ENCODE data around the gene LCMT1.

DNA sequence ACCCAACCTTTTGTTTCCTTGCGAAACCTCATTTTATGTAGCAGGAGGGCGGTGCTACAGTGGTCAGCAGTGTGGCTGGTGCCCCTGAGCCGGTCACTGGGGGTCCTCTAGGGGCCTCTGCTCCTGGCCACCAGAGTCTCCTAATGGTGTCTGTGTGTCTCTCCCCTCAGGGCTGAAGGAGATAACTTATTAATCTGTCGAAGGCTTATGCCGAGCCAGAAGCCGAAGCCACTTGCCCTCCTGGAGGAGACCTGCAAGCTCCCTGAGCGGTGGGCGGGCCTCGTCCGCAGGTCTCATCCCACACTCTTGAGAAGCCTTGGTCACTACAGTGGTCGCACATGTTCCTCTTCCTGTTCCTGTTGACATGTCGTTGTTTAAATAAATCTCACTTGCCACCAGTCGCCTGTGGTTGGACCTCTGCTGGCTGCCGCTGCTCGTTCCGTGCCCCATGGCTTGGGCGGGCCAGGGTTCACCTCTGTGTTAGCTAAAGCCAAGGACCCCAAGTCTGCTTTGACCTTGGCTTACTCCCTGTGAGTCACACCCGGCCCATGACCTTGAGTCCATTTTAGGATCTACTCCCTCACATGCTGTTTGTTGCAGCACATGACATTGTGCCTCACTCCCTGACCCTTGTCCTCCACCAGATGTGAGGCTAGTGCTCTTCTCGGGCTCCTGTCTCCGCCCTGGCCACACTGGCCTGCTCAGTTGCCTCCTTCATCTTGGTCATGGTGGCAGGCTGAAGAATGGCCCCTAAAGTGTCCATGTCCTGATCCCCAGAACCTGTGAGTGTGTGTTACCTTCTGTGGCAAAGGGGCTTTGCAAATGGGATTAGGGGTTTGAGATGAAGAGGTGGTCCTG lies 66.5 kb downstream of the LCMT1 start:
- no peak for TF ChIP-seq SIN3A (IDR thresholded peaks at IDR 0.05; ENCODE audit: borderline replicate concordance, insufficient read depth, low read depth, low read length)
- TF ChIP-seq, protein P1, sequence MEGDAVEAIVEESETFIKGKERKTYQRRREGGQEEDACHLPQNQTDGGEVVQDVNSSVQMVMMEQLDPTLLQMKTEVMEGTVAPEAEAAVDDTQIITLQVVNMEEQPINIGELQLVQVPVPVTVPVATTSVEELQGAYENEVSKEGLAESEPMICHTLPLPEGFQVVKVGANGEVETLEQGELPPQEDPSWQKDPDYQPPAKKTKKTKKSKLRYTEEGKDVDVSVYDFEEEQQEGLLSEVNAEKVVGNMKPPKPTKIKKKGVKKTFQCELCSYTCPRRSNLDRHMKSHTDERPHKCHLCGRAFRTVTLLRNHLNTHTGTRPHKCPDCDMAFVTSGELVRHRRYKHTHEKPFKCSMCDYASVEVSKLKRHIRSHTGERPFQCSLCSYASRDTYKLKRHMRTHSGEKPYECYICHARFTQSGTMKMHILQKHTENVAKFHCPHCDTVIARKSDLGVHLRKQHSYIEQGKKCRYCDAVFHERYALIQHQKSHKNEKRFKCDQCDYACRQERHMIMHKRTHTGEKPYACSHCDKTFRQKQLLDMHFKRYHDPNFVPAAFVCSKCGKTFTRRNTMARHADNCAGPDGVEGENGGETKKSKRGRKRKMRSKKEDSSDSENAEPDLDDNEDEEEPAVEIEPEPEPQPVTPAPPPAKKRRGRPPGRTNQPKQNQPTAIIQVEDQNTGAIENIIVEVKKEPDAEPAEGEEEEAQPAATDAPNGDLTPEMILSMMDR (IDR thresholded peaks at IDR 0.05), result no peak
- no peak for TF ChIP-seq POLR2AphosphoS5 (IDR thresholded peaks at IDR 0.05; ENCODE audit: low read depth, low read length)
- TF ChIP-seq, protein P2, sequence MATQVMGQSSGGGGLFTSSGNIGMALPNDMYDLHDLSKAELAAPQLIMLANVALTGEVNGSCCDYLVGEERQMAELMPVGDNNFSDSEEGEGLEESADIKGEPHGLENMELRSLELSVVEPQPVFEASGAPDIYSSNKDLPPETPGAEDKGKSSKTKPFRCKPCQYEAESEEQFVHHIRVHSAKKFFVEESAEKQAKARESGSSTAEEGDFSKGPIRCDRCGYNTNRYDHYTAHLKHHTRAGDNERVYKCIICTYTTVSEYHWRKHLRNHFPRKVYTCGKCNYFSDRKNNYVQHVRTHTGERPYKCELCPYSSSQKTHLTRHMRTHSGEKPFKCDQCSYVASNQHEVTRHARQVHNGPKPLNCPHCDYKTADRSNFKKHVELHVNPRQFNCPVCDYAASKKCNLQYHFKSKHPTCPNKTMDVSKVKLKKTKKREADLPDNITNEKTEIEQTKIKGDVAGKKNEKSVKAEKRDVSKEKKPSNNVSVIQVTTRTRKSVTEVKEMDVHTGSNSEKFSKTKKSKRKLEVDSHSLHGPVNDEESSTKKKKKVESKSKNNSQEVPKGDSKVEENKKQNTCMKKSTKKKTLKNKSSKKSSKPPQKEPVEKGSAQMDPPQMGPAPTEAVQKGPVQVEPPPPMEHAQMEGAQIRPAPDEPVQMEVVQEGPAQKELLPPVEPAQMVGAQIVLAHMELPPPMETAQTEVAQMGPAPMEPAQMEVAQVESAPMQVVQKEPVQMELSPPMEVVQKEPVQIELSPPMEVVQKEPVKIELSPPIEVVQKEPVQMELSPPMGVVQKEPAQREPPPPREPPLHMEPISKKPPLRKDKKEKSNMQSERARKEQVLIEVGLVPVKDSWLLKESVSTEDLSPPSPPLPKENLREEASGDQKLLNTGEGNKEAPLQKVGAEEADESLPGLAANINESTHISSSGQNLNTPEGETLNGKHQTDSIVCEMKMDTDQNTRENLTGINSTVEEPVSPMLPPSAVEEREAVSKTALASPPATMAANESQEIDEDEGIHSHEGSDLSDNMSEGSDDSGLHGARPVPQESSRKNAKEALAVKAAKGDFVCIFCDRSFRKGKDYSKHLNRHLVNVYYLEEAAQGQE (IDR thresholded peaks at IDR 0.05; ENCODE audit: insufficient read depth in 1 of 2, low read depth in 2 of 2, low read length in 1 of 2), result no peak
- TF ChIP-seq TCF7L2 (IDR thresholded peaks at IDR 0.05; ENCODE audit: low read depth, low read length), result no peak
